HG03432 (cell line): ENCODE measurements around the gene VGLL4.

Experiments
- ATAC-seq: cut with Tn5 transposase; IDR thresholded peaks from one replicate; pipeline ENCODE4 v1.9.1; 2021; ENCODE audit warnings: mild to moderate bottlenecking, moderate library complexity; ENCODE audit not compliant: unreplicated experiment

VGLL4 gene

GRCh38 chr3:11509173-11510000 is 134.3 kb downstream of the VGLL4 start:
- no peak for ATAC-seq

DNA sequence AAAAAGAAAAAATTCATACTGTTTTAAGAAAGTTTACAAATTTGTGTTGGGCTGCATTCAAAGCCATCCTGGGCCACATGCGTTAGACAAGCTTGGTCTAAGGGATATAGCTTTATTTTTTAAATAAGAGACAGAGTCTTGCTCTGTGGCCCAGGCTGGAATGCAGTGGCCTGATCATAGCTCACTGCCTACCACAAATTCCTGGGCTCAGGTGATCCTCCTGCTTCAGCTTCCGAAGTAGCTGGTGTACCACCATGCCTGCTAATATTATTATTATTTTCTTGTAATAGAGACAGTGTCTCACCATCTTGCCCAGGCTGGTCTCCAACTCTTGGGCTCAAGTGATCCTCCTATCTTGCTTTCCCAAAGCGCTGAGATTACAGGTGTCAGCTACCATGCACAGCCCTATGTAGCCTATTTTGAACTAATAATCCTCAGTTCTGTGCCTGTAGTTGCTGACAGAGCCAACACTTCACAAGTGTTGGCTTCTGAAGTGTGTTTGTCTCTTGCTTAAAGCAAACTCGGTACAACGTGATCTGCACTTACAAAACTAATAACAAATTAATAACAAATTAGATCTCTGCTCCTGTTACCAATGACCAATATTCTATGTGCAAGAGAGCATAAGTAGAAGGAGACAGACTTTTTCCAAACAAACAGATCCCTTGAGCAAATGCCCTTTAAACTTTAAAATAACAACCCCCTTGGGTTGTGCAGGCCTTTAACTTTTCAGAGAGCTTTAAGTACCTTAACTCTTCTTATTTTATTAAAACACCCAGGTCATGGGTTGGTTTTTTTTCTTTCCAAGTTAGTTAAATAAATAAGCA is 135.2 kb downstream of the VGLL4 start:
- ATAC-seq: no peak

DNA sequence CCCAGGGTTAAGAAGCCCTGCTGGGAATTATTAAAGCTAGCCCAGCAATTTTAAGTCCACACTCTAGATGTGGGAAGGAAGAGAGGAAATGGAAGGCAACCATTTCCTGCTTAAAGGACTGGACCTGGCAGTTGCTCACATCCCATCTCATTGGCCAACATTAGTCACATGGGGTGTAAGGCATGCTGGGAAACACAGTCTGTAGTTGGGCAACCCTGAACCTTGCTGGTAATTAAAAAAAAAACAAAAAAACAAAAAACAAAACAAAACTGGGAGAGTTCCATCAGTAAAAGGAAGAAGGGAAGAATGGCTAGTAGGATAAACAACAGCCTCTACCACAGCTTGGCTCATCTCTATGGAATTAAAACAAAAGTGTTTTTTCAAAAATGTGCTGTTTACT is 136.0 kb downstream of the VGLL4 start:
- ATAC-seq: no peak
